HepG2 (cell line): Measurements from ENCODE around the gene IFT27. TPM values are rescaled to one million over a fixed set of nuclear protein-coding genes. Genes with fewer than 3 reads are reported as not detected.

Experiments used
- ATAC-seq: fragments of 200-7000 bp; cut with Tn5 transposase; 3 replicates; pipeline ENCODE4 v1.9.1; 2020; ENCODE audit warnings: mild to moderate bottlenecking, moderate library complexity
- BruUV-seq: library from RNA; stranded (reverse); fragments of 400-500 nt; replicated peaks from 2 replicates; lab custom pipeline; 2021; lab: Mats Ljungman, UMichigan
- CTCF ChIA-PET: fragments of 300-600 bp; formaldehyde crosslinking; extraction: SDS; loops from one replicate; lab custom pipeline; 2021; ENCODE audit warnings: low total read pairs, inconsistent platforms, low intra/inter-chr PET ratio; lab: Yijun Ruan, JAX
- POLR2A ChIA-PET: fragments of 350-600 bp; sonication (Branson Sonifier 250); formaldehyde crosslinking; loops from one replicate; lab custom pipeline; 2020; ENCODE audit warnings: antibody characterized with exemption, inconsistent platforms; lab: Yijun Ruan, JAX
- DNase-seq: peaks from one replicate; pipeline ENCODE4 v3.0.0-alpha.2; 2015; ENCODE audit warnings: low spot score
- FAIRE-seq: peaks from 3 replicates; lab custom pipeline; 2011; peaks lifted over from hg19 to GRCh38; lab: Jason Lieb, UNC
- H2AFZ ChIP-seq: one replicate; pipeline ENCODE4 v1.6.1; 2011; ENCODE audit warnings: low read length, inconsistent platforms
- H3K27ac ChIP-seq: fragments of 300-600 bp; 3 replicates; pipeline ENCODE4 v1.8.0; 2011; ENCODE audit warnings: mixed run types, mild to moderate bottlenecking, mixed read lengths, low read length, inconsistent platforms; ENCODE audit not compliant: insufficient read depth; ENCODE audit errors: extremely low read length
- H3K27me3 ChIP-seq, 2 experiments: fragments of 200-600 bp in 1 of 2; 2 replicates in 1 of 2; 3 replicates in 1 of 2; pipeline versions ENCODE4 v1.6.0 to v1.8.0; 2011; ENCODE audit warnings: low read length in 2 of 2, mild to moderate bottlenecking in 2 of 2, moderate library complexity in 2 of 2, inconsistent platforms in 1 of 2; ENCODE audit not compliant: insufficient read depth in 2 of 2, control insufficient read depth in 1 of 2
- H3K36me3 ChIP-seq, 2 experiments: fragments of 200-600 bp in 1 of 2; replicated peaks in 1 of 2; 2 replicates in 1 of 2; 3 replicates in 1 of 2; pipeline versions ENCODE4 v1.5.1 to v1.8.0; 2011; ENCODE audit warnings: low read length in 2 of 2, inconsistent platforms in 1 of 2; ENCODE audit not compliant: insufficient read depth in 2 of 2, control insufficient read depth in 1 of 2
- H3K4me1 ChIP-seq: 2 replicates; pipeline ENCODE4 v1.5.1; 2012; ENCODE audit warnings: low read length, inconsistent platforms; ENCODE audit not compliant: insufficient read depth
- H3K4me2 ChIP-seq: 2 replicates; pipeline ENCODE4 v1.6.0; 2011; ENCODE audit warnings: low read depth, low read length, inconsistent platforms
- H3K4me3 ChIP-seq, 3 experiments: fragments of 200-600 bp in 1 of 3; sonication (generic), shearing (Covaris generic) in 1 of 3; replicated peaks in 1 of 3; 2 replicates each; pipeline ENCODE4 v1.5.1; 2011 to 2016; ENCODE audit warnings: low read length in 3 of 3, inconsistent platforms in 2 of 3, low read depth in 2 of 3, mild to moderate bottlenecking in 2 of 3, control low read depth in 1 of 3, mixed read lengths in 1 of 3; ENCODE audit not compliant: insufficient read depth in 1 of 3
- H3K79me2 ChIP-seq: one replicate; pipeline ENCODE4 v1.6.1; 2011; ENCODE audit warnings: low read length, inconsistent platforms; ENCODE audit not compliant: insufficient read depth
- H3K9ac ChIP-seq: 2 replicates; pipeline ENCODE4 v1.6.0; 2011; ENCODE audit warnings: mild to moderate bottlenecking, low read depth, low read length, inconsistent platforms; ENCODE audit not compliant: insufficient read depth
- H3K9me3 ChIP-seq: 2 replicates; pipeline ENCODE4 v1.5.1; 2012; ENCODE audit warnings: mild to moderate bottlenecking, low read length
- H4K20me1 ChIP-seq: 2 replicates; pipeline ENCODE4 v1.6.0; 2011; ENCODE audit warnings: inconsistent platforms, mild to moderate bottlenecking, low read length, moderate library complexity; ENCODE audit not compliant: insufficient read depth
- EHMT2 ChIP-seq: fragments of 200-600 bp; sonication (generic); IDR thresholded peaks from 2 replicates; pipeline ENCODE4 v1.7.0; 2017; ENCODE audit warnings: antibody characterized with exemption, low read depth, low read length, borderline replicate concordance
- FIP1L1 ChIP-seq: fragments of 200-400 bp; formaldehyde crosslinking; IDR thresholded peaks from 2 replicates; pipeline ENCODE4 v1.6.1; 2018; ENCODE audit warnings: low read depth, mild to moderate bottlenecking, low read length, moderate library complexity, borderline replicate concordance; ENCODE audit not compliant: insufficient read depth
- FOXJ3 ChIP-seq: sonication (generic); formaldehyde crosslinking; IDR thresholded peaks from 2 replicates; pipeline ENCODE4 v1.4.0; 2020; ENCODE audit warnings: missing genetic modification reagents, mild to moderate bottlenecking, borderline replicate concordance
- GZF1 ChIP-seq: sonication (generic); formaldehyde crosslinking; IDR thresholded peaks from 2 replicates; pipeline ENCODE4 v1.5.1; 2020; ENCODE audit warnings: mild to moderate bottlenecking, missing genetic modification reagents
- MAFK ChIP-seq, 2 experiments: IDR thresholded peaks in 1 of 2; conservative IDR thresholded peaks in 1 of 2; 2 replicates each; pipeline ENCODE4 v1.6.1; 2011; ENCODE audit warnings: improper control_type of control experiment in 2 of 2, low read length in 2 of 2
- NFRKB ChIP-seq: fragments of 450-650 bp; IDR thresholded peaks from 2 replicates; pipeline ENCODE4 v1.6.1; 2017
- PBX3 ChIP-seq: sonication (generic); formaldehyde crosslinking; IDR thresholded peaks from 2 replicates; pipeline ENCODE4 v1.8.1; 2023; ENCODE audit warnings: missing genetic modification reagents, inconsistent platforms, borderline replicate concordance
- REST ChIP-seq, 2 experiments: IDR thresholded peaks; 2 replicates each; pipeline ENCODE4 v1.6.1; 2011 to 2012; ENCODE audit warnings: low read length in 2 of 2, borderline replicate concordance in 1 of 2, low read depth in 1 of 2, mild to moderate bottlenecking in 1 of 2, moderate library complexity in 1 of 2
- SP1 ChIP-seq, 2 experiments: fragments of 450-650 bp in 1 of 2; sonication (generic) in 1 of 2; formaldehyde crosslinking in 1 of 2; IDR thresholded peaks; 2 replicates each; pipeline versions ENCODE4 v1.4.0 to v1.6.1; 2016 to 2020; ENCODE audit warnings: missing genetic modification reagents in 1 of 2
- WGBS: methylation state at CpG from one replicate; pipeline ENCODE4 v1.1.6; 2017; ENCODE audit warnings: low lambda C conversion rate; 5-methylcytosine and 5-hydroxymethylcytosine counted together
- in situ Hi-C: cut with HindIII; loops from 2 replicates; pipeline ENCODE4 v1.10.0; 2017; ENCODE audit warnings: low pct_unique_long_range_greater_than_20kb; ENCODE audit not compliant: extremely low pct_ligation_motif_present
- intact Hi-C: fragments of 100-400 bp; cut with micrococcal nuclease; formaldehyde crosslinking; loops from one replicate; pipeline ENCODE4 v1.10.0; 2022; ENCODE audit not compliant: unreplicated experiment
- polyA plus RNA-seq, 8 experiments: library from polyadenylated mRNA; depleted of rRNA in 3 of 8; stranded (reverse) in 7 of 8; unstranded in 1 of 8; fragments of >200 nt; fragmentation: Illumina TruSeq in 4 of 8; extraction: Trizol in 4 of 8; gene quantifications; 2 replicates each; pipeline versions ENCODE4 v1.2.1 to v1.2.3, GENCODE V29; 2011 to 2016; ENCODE audit warnings: low read depth in 4 of 8, missing spikeins in 1 of 8, mixed read lengths in 1 of 8; ENCODE audit not compliant: insufficient read depth in 1 of 8
- total RNA-seq, 5 experiments: library from RNA; depleted of rRNA; stranded (reverse); fragments of >200 nt; fragmentation: Illumina TruSeq; extraction: Trizol; gene quantifications; 2 replicates each; pipeline ENCODE4 v1.2.3, GENCODE V29; 2016; ENCODE audit warnings: low read depth in 1 of 5

Gene IFT27
- total and polyA plus RNA-seq, 2 of the 13 experiments (the other 11 are each of a cell fraction or from before 2014, with no cell fraction given): 0.25 to 0.33 TPM

- no peak overlapping the region for H3K27ac ChIP-seq
- ChIA-PET CTCF (no interaction called here), POLR2A (no interaction called here)
- H3K27me3 ChIP-seq: peaks cover 5 to 70% of the 10 kb centered on the region in 2 experiments; a peak in 4 of 5 replicates
- FAIRE-seq (no peak), ATAC-seq (no peak), DNase-seq (no peak)
- no peak overlapping the region for H3K4me3 ChIP-seq
- H3K9ac ChIP-seq: no peak overlapping the region
- no peaks in the 10 kb centered on the region for H3K79me2 ChIP-seq
- intact Hi-C loops (no loop called here), in situ Hi-C loops (no loop called here)
- TF ChIP-seq SP1 (IDR thresholded peaks at IDR 0.05): no peak
- TF ChIP-seq SP1 (CRISPR knock-in tag; IDR thresholded peaks at IDR 0.05): no peak
- TF ChIP-seq FIP1L1: no peak
- TF ChIP-seq FOXJ3: no peak
- TF ChIP-seq EHMT2: no peak
- TF ChIP-seq MAFK (conservative IDR thresholded peaks at IDR 0.05 in 1 of 2, IDR thresholded peaks at IDR 0.05 in 1 of 2; ENCODE audit: low read length in 2 of 2): no peak
- TF ChIP-seq REST (IDR thresholded peaks at IDR 0.05; ENCODE audit: borderline replicate concordance in 1 of 2, low read depth in 1 of 2, low read length in 2 of 2): no peak
- no peak for TF ChIP-seq PBX3 (CRISPR knock-in tag)
- TF ChIP-seq NFRKB: no peak
- no peak for TF ChIP-seq GZF1 (CRISPR knock-in tag)
- H3K9me3 ChIP-seq: no peaks in the 10 kb centered on the region
- no peak overlapping the region for H3K4me2 ChIP-seq
- no peak overlapping the region for H2AFZ ChIP-seq
- no peaks in the 10 kb centered on the region for H4K20me1 ChIP-seq
- H3K36me3 ChIP-seq: no peaks in the 10 kb centered on the region
- 2% methylated on average over 5 of the region's 5 CpGs for WGBS
- BruUV-seq: no TSS peak
- no peaks in the 10 kb centered on the region for H3K4me1 ChIP-seq
Observed at GRCh38 chr22:36817525-36817848, 41.6 kb upstream of the IFT27 start.
